H1 (cell line): Measurements from ENCODE around the gene CSGALNACT2. TPM values are rescaled to one million over a fixed set of nuclear protein-coding genes. Genes with fewer than 3 reads are reported as not detected.

Experiments used
- BACH1 ChIP-seq: IDR thresholded peaks from 2 replicates; pipeline ENCODE4 v1.6.1; 2012; ENCODE audit warnings: low read length, improper control_type of control experiment
- GABPA ChIP-seq: IDR thresholded peaks from 2 replicates; pipeline ENCODE4 v1.6.1; 2011; ENCODE audit warnings: mild to moderate bottlenecking, low read length, moderate library complexity, borderline replicate concordance; ENCODE audit not compliant: insufficient read depth
- POLR2AphosphoS5 ChIP-seq: IDR thresholded peaks from 2 replicates; pipeline ENCODE4 v1.6.1; 2011; ENCODE audit warnings: low read depth, low read length
- SAP30 ChIP-seq: fragments of 300-600 bp; sonication (generic); IDR thresholded peaks from 2 replicates; pipeline ENCODE4 v1.7.1; 2012; ENCODE audit warnings: low read length, moderate library complexity, mild to moderate bottlenecking, inconsistent platforms; ENCODE audit not compliant: insufficient read depth, insufficient replicate concordance
- SP4 ChIP-seq: IDR thresholded peaks from 2 replicates; pipeline ENCODE4 v1.6.1; 2012; ENCODE audit warnings: low read length, inconsistent platforms
- polyA plus RNA-seq, 7 experiments: library from polyadenylated mRNA; depleted of rRNA in 3 of 7; stranded (reverse) in 5 of 7; unstranded in 2 of 7; fragments of >200 nt in 5 of 7; fragments of 200-250 nt in 2 of 7; gene quantifications; 1 replicate in 5 of 7; 2 replicates in 1 of 7; 4 replicates in 1 of 7; pipeline versions ENCODE4 v1.2.1 to v1.2.3, GENCODE V29; 2011 to 2013; ENCODE audit warnings: missing spikeins in 2 of 7, mixed read lengths in 2 of 7
- total RNA-seq: library from RNA; stranded (reverse); fragmentation: NEBNext Ultra II Directional; extraction: Animal tissue kit (Norgen Biotek cat#: 25700); gene quantifications from 2 replicates; pipeline ENCODE4 v1.2.1, GENCODE V29; 2021
- TF ChIP-seq, protein P1 (sequence below): fragments of 300-600 bp; sonication (generic); IDR thresholded peaks from 2 replicates; pipeline ENCODE4 v1.7.1; 2012; ENCODE audit warnings: low read length, moderate library complexity, mild to moderate bottlenecking, inconsistent platforms; ENCODE audit not compliant: insufficient replicate concordance
- TF ChIP-seq, protein P2 (sequence below): IDR thresholded peaks from 2 replicates; pipeline ENCODE4 v1.6.1; 2011; ENCODE audit warnings: low read depth, mild to moderate bottlenecking, low read length; ENCODE audit not compliant: insufficient read depth

Gene CSGALNACT2
- total and polyA plus RNA-seq, 2 of the 8 experiments (the other 6 are each of a cell fraction or from before 2014, with no cell fraction given) = 2.6 to 5.3 TPM

DNA sequence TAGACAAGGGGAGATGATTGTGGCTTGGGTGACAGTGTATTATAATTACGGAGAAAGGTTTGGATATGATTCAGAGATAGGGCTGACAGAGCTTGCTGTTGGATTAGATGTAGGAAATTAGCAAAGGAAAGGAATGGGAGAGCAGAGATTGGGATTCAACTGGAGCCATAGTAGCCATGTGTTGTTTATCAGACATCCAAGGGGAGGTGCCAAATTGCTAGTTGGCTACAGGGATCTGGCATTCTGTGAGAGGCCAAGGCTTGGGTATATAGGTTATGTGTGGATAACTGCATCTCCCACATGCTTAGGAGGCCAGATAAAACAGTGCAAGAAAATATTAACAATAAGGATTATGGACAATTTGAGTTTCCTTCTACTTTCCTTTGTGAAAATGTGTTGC is 34.9 kb downstream of the CSGALNACT2 start (continued):
- TF ChIP-seq, protein P1, sequence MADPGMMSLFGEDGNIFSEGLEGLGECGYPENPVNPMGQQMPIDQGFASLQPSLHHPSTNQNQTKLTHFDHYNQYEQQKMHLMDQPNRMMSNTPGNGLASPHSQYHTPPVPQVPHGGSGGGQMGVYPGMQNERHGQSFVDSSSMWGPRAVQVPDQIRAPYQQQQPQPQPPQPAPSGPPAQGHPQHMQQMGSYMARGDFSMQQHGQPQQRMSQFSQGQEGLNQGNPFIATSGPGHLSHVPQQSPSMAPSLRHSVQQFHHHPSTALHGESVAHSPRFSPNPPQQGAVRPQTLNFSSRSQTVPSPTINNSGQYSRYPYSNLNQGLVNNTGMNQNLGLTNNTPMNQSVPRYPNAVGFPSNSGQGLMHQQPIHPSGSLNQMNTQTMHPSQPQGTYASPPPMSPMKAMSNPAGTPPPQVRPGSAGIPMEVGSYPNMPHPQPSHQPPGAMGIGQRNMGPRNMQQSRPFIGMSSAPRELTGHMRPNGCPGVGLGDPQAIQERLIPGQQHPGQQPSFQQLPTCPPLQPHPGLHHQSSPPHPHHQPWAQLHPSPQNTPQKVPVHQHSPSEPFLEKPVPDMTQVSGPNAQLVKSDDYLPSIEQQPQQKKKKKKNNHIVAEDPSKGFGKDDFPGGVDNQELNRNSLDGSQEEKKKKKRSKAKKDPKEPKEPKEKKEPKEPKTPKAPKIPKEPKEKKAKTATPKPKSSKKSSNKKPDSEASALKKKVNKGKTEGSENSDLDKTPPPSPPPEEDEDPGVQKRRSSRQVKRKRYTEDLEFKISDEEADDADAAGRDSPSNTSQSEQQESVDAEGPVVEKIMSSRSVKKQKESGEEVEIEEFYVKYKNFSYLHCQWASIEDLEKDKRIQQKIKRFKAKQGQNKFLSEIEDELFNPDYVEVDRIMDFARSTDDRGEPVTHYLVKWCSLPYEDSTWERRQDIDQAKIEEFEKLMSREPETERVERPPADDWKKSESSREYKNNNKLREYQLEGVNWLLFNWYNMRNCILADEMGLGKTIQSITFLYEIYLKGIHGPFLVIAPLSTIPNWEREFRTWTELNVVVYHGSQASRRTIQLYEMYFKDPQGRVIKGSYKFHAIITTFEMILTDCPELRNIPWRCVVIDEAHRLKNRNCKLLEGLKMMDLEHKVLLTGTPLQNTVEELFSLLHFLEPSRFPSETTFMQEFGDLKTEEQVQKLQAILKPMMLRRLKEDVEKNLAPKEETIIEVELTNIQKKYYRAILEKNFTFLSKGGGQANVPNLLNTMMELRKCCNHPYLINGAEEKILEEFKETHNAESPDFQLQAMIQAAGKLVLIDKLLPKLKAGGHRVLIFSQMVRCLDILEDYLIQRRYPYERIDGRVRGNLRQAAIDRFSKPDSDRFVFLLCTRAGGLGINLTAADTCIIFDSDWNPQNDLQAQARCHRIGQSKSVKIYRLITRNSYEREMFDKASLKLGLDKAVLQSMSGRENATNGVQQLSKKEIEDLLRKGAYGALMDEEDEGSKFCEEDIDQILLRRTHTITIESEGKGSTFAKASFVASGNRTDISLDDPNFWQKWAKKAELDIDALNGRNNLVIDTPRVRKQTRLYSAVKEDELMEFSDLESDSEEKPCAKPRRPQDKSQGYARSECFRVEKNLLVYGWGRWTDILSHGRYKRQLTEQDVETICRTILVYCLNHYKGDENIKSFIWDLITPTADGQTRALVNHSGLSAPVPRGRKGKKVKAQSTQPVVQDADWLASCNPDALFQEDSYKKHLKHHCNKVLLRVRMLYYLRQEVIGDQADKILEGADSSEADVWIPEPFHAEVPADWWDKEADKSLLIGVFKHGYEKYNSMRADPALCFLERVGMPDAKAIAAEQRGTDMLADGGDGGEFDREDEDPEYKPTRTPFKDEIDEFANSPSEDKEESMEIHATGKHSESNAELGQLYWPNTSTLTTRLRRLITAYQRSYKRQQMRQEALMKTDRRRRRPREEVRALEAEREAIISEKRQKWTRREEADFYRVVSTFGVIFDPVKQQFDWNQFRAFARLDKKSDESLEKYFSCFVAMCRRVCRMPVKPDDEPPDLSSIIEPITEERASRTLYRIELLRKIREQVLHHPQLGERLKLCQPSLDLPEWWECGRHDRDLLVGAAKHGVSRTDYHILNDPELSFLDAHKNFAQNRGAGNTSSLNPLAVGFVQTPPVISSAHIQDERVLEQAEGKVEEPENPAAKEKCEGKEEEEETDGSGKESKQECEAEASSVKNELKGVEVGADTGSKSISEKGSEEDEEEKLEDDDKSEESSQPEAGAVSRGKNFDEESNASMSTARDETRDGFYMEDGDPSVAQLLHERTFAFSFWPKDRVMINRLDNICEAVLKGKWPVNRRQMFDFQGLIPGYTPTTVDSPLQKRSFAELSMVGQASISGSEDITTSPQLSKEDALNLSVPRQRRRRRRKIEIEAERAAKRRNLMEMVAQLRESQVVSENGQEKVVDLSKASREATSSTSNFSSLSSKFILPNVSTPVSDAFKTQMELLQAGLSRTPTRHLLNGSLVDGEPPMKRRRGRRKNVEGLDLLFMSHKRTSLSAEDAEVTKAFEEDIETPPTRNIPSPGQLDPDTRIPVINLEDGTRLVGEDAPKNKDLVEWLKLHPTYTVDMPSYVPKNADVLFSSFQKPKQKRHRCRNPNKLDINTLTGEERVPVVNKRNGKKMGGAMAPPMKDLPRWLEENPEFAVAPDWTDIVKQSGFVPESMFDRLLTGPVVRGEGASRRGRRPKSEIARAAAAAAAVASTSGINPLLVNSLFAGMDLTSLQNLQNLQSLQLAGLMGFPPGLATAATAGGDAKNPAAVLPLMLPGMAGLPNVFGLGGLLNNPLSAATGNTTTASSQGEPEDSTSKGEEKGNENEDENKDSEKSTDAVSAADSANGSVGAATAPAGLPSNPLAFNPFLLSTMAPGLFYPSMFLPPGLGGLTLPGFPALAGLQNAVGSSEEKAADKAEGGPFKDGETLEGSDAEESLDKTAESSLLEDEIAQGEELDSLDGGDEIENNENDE = no peak
- TF ChIP-seq, protein P2, sequence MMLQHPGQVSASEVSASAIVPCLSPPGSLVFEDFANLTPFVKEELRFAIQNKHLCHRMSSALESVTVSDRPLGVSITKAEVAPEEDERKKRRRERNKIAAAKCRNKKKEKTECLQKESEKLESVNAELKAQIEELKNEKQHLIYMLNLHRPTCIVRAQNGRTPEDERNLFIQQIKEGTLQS = no peak
- TF ChIP-seq POLR2AphosphoS5 = no peak
- TF ChIP-seq SP4 = no peak
- no peak for TF ChIP-seq GABPA
- TF ChIP-seq SAP30 = no peak
- TF ChIP-seq BACH1 = no peak
- TF ChIP-seq, all 59 proteins: peak for 0
